GM06990 (cell line): ENCODE results near the gene CDK11A.
"Not testable (repeated sequence)": the region's sequence is repeated elsewhere in the genome, so short reads cannot be mapped to it uniquely, and the experiment has no call there.

Experiments used
- DNase-seq: peaks from one replicate; pipeline ENCODE4 v3.0.0-alpha.2; 2011; ENCODE audit not compliant: insufficient read length; ENCODE audit errors: extremely low read depth
- H3K27me3 ChIP-seq: replicated peaks from 2 replicates; pipeline ENCODE4 v1.6.0; 2011; ENCODE audit warnings: low read length; ENCODE audit not compliant: control insufficient read depth, insufficient read depth
- H3K36me3 ChIP-seq: 2 replicates; pipeline ENCODE4 v1.5.1; 2011; ENCODE audit warnings: low read length; ENCODE audit not compliant: control insufficient read depth, insufficient read depth
- H3K4me3 ChIP-seq: replicated peaks from 2 replicates; pipeline ENCODE4 v1.5.1; 2011; ENCODE audit warnings: low read depth, mild to moderate bottlenecking, control low read depth, low read length
- CTCF ChIP-seq: IDR thresholded peaks from 2 replicates; pipeline ENCODE4 v1.5.1; 2011; ENCODE audit warnings: low read length, control low read depth, mild to moderate bottlenecking, inconsistent platforms; ENCODE audit not compliant: insufficient read depth, poor library complexity, severe bottlenecking

CDK11A gene

GRCh38 chr1:1707241-1707640 lies 16.9 kb downstream of the CDK11A start:
- not testable (repeated sequence) for H3K27me3 ChIP-seq, H3K36me3 ChIP-seq, DNase-seq, H3K4me3 ChIP-seq

- H3K27me3 ChIP-seq, H3K36me3 ChIP-seq, H3K4me3 ChIP-seq, DNase-seq: not testable (repeated sequence)
Observed at GRCh38 chr1:1705623-1706022, 18.5 kb downstream of the CDK11A start.

GRCh38 chr1:1704284-1704957 lies 19.7 kb downstream of the CDK11A start:
- not testable (repeated sequence) for H3K4me3 ChIP-seq, H3K36me3 ChIP-seq, H3K27me3 ChIP-seq, DNase-seq

- no peak for TF ChIP-seq CTCF
- DNase-seq, result no peak
- Histone ChIP-seq H3K36me3 (no peaks in the 10 kb centered on the region; the same call in none of the 2 replicates), H3K27me3 (no peaks in the 10 kb centered on the region), H3K4me3 (no peak overlapping the region)
Observed at GRCh38 chr1:1703796-1704195, 20.4 kb downstream of the CDK11A start.

- not testable (repeated sequence) for H3K36me3 ChIP-seq, DNase-seq, H3K4me3 ChIP-seq, H3K27me3 ChIP-seq
Observed at GRCh38 chr1:1702506-1702905, 21.7 kb downstream of the CDK11A start.

- not testable (repeated sequence) for H3K4me3 ChIP-seq, DNase-seq, H3K36me3 ChIP-seq, H3K27me3 ChIP-seq
Observed at GRCh38 chr1:1700557-1700956, 23.6 kb downstream of the CDK11A start.

- not testable (repeated sequence) for DNase-seq, H3K27me3 ChIP-seq, H3K36me3 ChIP-seq, H3K4me3 ChIP-seq
Observed at GRCh38 chr1:1700067-1700466, 24.1 kb downstream of the CDK11A start.

GRCh38 chr1:1699061-1699460 lies 25.1 kb downstream of the CDK11A start:
- not testable (repeated sequence) for H3K27me3 ChIP-seq, DNase-seq, H3K4me3 ChIP-seq, H3K36me3 ChIP-seq

GRCh38 chr1:1697358-1698183 lies 26.6 kb downstream of the CDK11A start:
- H3K36me3 ChIP-seq, DNase-seq, H3K4me3 ChIP-seq, H3K27me3 ChIP-seq: not testable (repeated sequence)

GRCh38 chr1:1696431-1697357 lies 27.5 kb downstream of the CDK11A start:
- not testable (repeated sequence) for H3K36me3 ChIP-seq, DNase-seq, H3K27me3 ChIP-seq, H3K4me3 ChIP-seq

- not testable (repeated sequence) for H3K27me3 ChIP-seq, H3K36me3 ChIP-seq
- DNase-seq, result peak; percentile 94
- peak within 1 kb of the TSS; percentile 67 for H3K4me3 ChIP-seq
Observed at GRCh38 chr1:1692714-1693647, 31.2 kb downstream of the CDK11A start, which contains the start of gene SLC35E2B. Gene SLC35E2B, minus strand, starts transcription at chr1:1692795. Its CDS starts 16,096 bp downstream, at chr1:1676699.

- DNase-seq, result peak; percentile 71
- H3K4me3 ChIP-seq, result peak overlapping the region; percentile 67
- H3K36me3 ChIP-seq, H3K27me3 ChIP-seq: not testable (repeated sequence)
Observed at GRCh38 chr1:1692324-1692713, 31.8 kb downstream of the CDK11A start.
